ENCODE data around the gene TBL1XR1.

TBL1XR1 gene

GRCh38 chr3:177174607-177175170 lies 22.6 kb downstream of the TBL1XR1 start:
- TF ChIP-seq EGR1 (IDR thresholded peaks at IDR 0.05) = no peak

GRCh38 chr3:177169936-177170722 lies 27.2 kb downstream of the TBL1XR1 start:
- TF ChIP-seq ZBTB7A (IDR thresholded peaks at IDR 0.05; ENCODE audit: low read depth) = no peak
- TF ChIP-seq TCF12 (IDR thresholded peaks at IDR 0.05; ENCODE audit: low read depth) = no peak
- TF ChIP-seq YY1 (IDR thresholded peaks at IDR 0.05; ENCODE audit: low read depth) = no peak
- TF ChIP-seq CREB1 (IDR thresholded peaks at IDR 0.05; ENCODE audit: low read depth) = no peak
- no peak for TF ChIP-seq TAF1 (IDR thresholded peaks at IDR 0.05; ENCODE audit: low read depth)
- no peak for TF ChIP-seq USF1 (IDR thresholded peaks at IDR 0.05)
- no peak for TF ChIP-seq REST (IDR thresholded peaks at IDR 0.05; ENCODE audit: low read depth)
- no peak for TF ChIP-seq MAX (IDR thresholded peaks at IDR 0.05)

GRCh38 chr3:177168431-177168830 lies 28.9 kb downstream of the TBL1XR1 start:
- TF ChIP-seq EGR1 (IDR thresholded peaks at IDR 0.05) = no peak
- no peak for TF ChIP-seq RAD21 (IDR thresholded peaks at IDR 0.05; ENCODE audit: low read depth)
- TF ChIP-seq TAF1 (IDR thresholded peaks at IDR 0.05; ENCODE audit: low read depth) = no peak
- TF ChIP-seq USF1 (IDR thresholded peaks at IDR 0.05) = no peak
- TF ChIP-seq FOXM1 (IDR thresholded peaks at IDR 0.05; ENCODE audit: borderline replicate concordance, low read depth) = no peak
- TF ChIP-seq NFIC (IDR thresholded peaks at IDR 0.05) = no peak
- no peak for TF ChIP-seq TEAD4 (IDR thresholded peaks at IDR 0.05)
- TF ChIP-seq ZBTB7A (IDR thresholded peaks at IDR 0.05; ENCODE audit: low read depth) = no peak
- no peak for TF ChIP-seq YY1 (IDR thresholded peaks at IDR 0.05; ENCODE audit: low read depth)
- TF ChIP-seq CEBPB (IDR thresholded peaks at IDR 0.05) = no peak
- no peak for TF ChIP-seq EP300 (IDR thresholded peaks at IDR 0.05; ENCODE audit: borderline replicate concordance)
- TF ChIP-seq CREB1 (IDR thresholded peaks at IDR 0.05; ENCODE audit: low read depth) = no peak

GRCh38 chr3:177162742-177163141 lies 34.5 kb downstream of the TBL1XR1 start:
- TF ChIP-seq CEBPB (IDR thresholded peaks at IDR 0.05) (no peak), EGR1 (IDR thresholded peaks at IDR 0.05) (no peak), TAF1 (IDR thresholded peaks at IDR 0.05; ENCODE audit: low read depth) (no peak), NFIC (IDR thresholded peaks at IDR 0.05) (no peak), RAD21 (IDR thresholded peaks at IDR 0.05; ENCODE audit: low read depth) (no peak), TCF12 (IDR thresholded peaks at IDR 0.05; ENCODE audit: low read depth) (no peak), USF1 (IDR thresholded peaks at IDR 0.05) (no peak), TEAD4 (IDR thresholded peaks at IDR 0.05) (no peak), REST (IDR thresholded peaks at IDR 0.05; ENCODE audit: low read depth) (no peak), YY1 (IDR thresholded peaks at IDR 0.05; ENCODE audit: low read depth) (no peak), CREB1 (IDR thresholded peaks at IDR 0.05; ENCODE audit: low read depth) (no peak), MAX (IDR thresholded peaks at IDR 0.05) (no peak), FOXM1 (IDR thresholded peaks at IDR 0.05; ENCODE audit: borderline replicate concordance, low read depth) (no peak), ZBTB7A (IDR thresholded peaks at IDR 0.05; ENCODE audit: low read depth) (no peak), EP300 (IDR thresholded peaks at IDR 0.05; ENCODE audit: borderline replicate concordance) (no peak)

GRCh38 chr3:177158461-177158860 lies 38.8 kb downstream of the TBL1XR1 start:
- no peak for TF ChIP-seq CREB1 (IDR thresholded peaks at IDR 0.05; ENCODE audit: low read depth)
- no peak for TF ChIP-seq REST (IDR thresholded peaks at IDR 0.05; ENCODE audit: low read depth)
- no peak for TF ChIP-seq ZBTB7A (IDR thresholded peaks at IDR 0.05; ENCODE audit: low read depth)
- no peak for TF ChIP-seq NFIC (IDR thresholded peaks at IDR 0.05)
- no peak for TF ChIP-seq TCF12 (IDR thresholded peaks at IDR 0.05; ENCODE audit: low read depth)
- TF ChIP-seq TAF1 (IDR thresholded peaks at IDR 0.05; ENCODE audit: low read depth) = no peak
- TF ChIP-seq EGR1 (IDR thresholded peaks at IDR 0.05) = no peak
- no peak for TF ChIP-seq MAX (IDR thresholded peaks at IDR 0.05)
- no peak for TF ChIP-seq TEAD4 (IDR thresholded peaks at IDR 0.05)
- TF ChIP-seq USF1 (IDR thresholded peaks at IDR 0.05) = no peak
- TF ChIP-seq RAD21 (IDR thresholded peaks at IDR 0.05; ENCODE audit: low read depth) = no peak
- no peak for TF ChIP-seq CEBPB (IDR thresholded peaks at IDR 0.05)
- no peak for TF ChIP-seq FOXM1 (IDR thresholded peaks at IDR 0.05; ENCODE audit: borderline replicate concordance, low read depth)
- TF ChIP-seq EP300 (IDR thresholded peaks at IDR 0.05; ENCODE audit: borderline replicate concordance) = no peak
- no peak for TF ChIP-seq YY1 (IDR thresholded peaks at IDR 0.05; ENCODE audit: low read depth)

Data from Ishikawa (cell line).